H1 (cell line): ENCODE measurements around the gene TDP2. TPM values are rescaled to one million over a fixed set of nuclear protein-coding genes. Genes with fewer than 3 reads are reported as not detected.

Experiments used
- BACH1 ChIP-seq: IDR thresholded peaks from 2 replicates; pipeline ENCODE4 v1.6.1; 2012; ENCODE audit warnings: low read length, improper control_type of control experiment
- BRCA1 ChIP-seq: IDR thresholded peaks from 2 replicates; pipeline ENCODE4 v1.6.1; 2012; ENCODE audit warnings: low read depth, low read length, improper control_type of control experiment
- GABPA ChIP-seq: IDR thresholded peaks from 2 replicates; pipeline ENCODE4 v1.6.1; 2011; ENCODE audit warnings: mild to moderate bottlenecking, low read length, moderate library complexity, borderline replicate concordance; ENCODE audit not compliant: insufficient read depth
- KDM5A ChIP-seq: fragments of 200-600 bp; IDR thresholded peaks from 2 replicates; pipeline ENCODE4 v1.7.1; 2012; ENCODE audit warnings: mild to moderate bottlenecking, low read length, inconsistent platforms, mixed read lengths
- SAP30 ChIP-seq: fragments of 300-600 bp; sonication (generic); IDR thresholded peaks from 2 replicates; pipeline ENCODE4 v1.7.1; 2012; ENCODE audit warnings: low read length, moderate library complexity, mild to moderate bottlenecking, inconsistent platforms; ENCODE audit not compliant: insufficient read depth, insufficient replicate concordance
- SP1 ChIP-seq: IDR thresholded peaks from 2 replicates; pipeline ENCODE4 v1.6.1; 2011; ENCODE audit warnings: low read depth, low read length
- SUZ12 ChIP-seq: fragments of 200-600 bp; sonication (generic); IDR thresholded peaks from 2 replicates; pipeline ENCODE4 v1.6.1; 2012; ENCODE audit warnings: mild to moderate bottlenecking, inconsistent platforms, low read length, moderate library complexity, mixed read lengths
- TBP ChIP-seq: IDR thresholded peaks from 2 replicates; pipeline ENCODE4 v1.6.1; 2011; ENCODE audit warnings: low read depth, low read length, improper control_type of control experiment
- TCF12 ChIP-seq: IDR thresholded peaks from 2 replicates; pipeline ENCODE4 v1.6.1; 2011; ENCODE audit warnings: low read depth, mild to moderate bottlenecking, low read length
- polyA plus RNA-seq, 7 experiments: library from polyadenylated mRNA; depleted of rRNA in 3 of 7; stranded (reverse) in 5 of 7; unstranded in 2 of 7; fragments of >200 nt in 5 of 7; fragments of 200-250 nt in 2 of 7; gene quantifications; 1 replicate in 5 of 7; 2 replicates in 1 of 7; 4 replicates in 1 of 7; pipeline versions ENCODE4 v1.2.1 to v1.2.3, GENCODE V29; 2011 to 2013; ENCODE audit warnings: missing spikeins in 2 of 7, mixed read lengths in 2 of 7
- total RNA-seq: library from RNA; stranded (reverse); fragmentation: NEBNext Ultra II Directional; extraction: Animal tissue kit (Norgen Biotek cat#: 25700); gene quantifications from 2 replicates; pipeline ENCODE4 v1.2.1, GENCODE V29; 2021
- TF ChIP-seq, protein P1 (sequence below): fragments of 300-600 bp; sonication (generic); IDR thresholded peaks from 2 replicates; pipeline ENCODE4 v1.7.1; 2012; ENCODE audit warnings: low read length, moderate library complexity, mild to moderate bottlenecking, inconsistent platforms; ENCODE audit not compliant: insufficient replicate concordance
- TF ChIP-seq, protein P2 (sequence below): IDR thresholded peaks from 2 replicates; pipeline ENCODE4 v1.6.1; 2011; ENCODE audit warnings: low read length, improper control_type of control experiment

The TDP2 gene
- total and polyA plus RNA-seq, 2 of the 8 experiments (the other 6 are each of a cell fraction or from before 2014, with no cell fraction given), result 18.8 to 51.6 TPM

DNA sequence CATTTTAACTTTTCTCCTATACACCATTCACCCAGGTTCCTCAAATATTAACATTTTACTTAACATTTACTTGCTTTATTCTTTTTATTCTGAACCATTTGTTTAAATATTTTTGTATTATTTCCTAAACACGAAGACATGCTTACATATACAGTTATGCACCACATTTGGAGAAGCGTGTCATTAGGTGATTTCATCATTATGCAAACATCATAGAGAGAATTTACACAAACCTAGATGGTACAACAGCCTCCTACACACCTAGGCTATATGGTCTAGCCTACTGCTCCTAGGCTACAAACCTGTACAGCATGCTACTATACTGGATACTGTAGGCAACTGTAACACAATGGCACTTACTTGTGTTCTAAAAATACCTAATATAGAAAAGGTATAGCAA, 6.6 kb downstream of the TDP2 start (continued):
- TF ChIP-seq, protein P1, sequence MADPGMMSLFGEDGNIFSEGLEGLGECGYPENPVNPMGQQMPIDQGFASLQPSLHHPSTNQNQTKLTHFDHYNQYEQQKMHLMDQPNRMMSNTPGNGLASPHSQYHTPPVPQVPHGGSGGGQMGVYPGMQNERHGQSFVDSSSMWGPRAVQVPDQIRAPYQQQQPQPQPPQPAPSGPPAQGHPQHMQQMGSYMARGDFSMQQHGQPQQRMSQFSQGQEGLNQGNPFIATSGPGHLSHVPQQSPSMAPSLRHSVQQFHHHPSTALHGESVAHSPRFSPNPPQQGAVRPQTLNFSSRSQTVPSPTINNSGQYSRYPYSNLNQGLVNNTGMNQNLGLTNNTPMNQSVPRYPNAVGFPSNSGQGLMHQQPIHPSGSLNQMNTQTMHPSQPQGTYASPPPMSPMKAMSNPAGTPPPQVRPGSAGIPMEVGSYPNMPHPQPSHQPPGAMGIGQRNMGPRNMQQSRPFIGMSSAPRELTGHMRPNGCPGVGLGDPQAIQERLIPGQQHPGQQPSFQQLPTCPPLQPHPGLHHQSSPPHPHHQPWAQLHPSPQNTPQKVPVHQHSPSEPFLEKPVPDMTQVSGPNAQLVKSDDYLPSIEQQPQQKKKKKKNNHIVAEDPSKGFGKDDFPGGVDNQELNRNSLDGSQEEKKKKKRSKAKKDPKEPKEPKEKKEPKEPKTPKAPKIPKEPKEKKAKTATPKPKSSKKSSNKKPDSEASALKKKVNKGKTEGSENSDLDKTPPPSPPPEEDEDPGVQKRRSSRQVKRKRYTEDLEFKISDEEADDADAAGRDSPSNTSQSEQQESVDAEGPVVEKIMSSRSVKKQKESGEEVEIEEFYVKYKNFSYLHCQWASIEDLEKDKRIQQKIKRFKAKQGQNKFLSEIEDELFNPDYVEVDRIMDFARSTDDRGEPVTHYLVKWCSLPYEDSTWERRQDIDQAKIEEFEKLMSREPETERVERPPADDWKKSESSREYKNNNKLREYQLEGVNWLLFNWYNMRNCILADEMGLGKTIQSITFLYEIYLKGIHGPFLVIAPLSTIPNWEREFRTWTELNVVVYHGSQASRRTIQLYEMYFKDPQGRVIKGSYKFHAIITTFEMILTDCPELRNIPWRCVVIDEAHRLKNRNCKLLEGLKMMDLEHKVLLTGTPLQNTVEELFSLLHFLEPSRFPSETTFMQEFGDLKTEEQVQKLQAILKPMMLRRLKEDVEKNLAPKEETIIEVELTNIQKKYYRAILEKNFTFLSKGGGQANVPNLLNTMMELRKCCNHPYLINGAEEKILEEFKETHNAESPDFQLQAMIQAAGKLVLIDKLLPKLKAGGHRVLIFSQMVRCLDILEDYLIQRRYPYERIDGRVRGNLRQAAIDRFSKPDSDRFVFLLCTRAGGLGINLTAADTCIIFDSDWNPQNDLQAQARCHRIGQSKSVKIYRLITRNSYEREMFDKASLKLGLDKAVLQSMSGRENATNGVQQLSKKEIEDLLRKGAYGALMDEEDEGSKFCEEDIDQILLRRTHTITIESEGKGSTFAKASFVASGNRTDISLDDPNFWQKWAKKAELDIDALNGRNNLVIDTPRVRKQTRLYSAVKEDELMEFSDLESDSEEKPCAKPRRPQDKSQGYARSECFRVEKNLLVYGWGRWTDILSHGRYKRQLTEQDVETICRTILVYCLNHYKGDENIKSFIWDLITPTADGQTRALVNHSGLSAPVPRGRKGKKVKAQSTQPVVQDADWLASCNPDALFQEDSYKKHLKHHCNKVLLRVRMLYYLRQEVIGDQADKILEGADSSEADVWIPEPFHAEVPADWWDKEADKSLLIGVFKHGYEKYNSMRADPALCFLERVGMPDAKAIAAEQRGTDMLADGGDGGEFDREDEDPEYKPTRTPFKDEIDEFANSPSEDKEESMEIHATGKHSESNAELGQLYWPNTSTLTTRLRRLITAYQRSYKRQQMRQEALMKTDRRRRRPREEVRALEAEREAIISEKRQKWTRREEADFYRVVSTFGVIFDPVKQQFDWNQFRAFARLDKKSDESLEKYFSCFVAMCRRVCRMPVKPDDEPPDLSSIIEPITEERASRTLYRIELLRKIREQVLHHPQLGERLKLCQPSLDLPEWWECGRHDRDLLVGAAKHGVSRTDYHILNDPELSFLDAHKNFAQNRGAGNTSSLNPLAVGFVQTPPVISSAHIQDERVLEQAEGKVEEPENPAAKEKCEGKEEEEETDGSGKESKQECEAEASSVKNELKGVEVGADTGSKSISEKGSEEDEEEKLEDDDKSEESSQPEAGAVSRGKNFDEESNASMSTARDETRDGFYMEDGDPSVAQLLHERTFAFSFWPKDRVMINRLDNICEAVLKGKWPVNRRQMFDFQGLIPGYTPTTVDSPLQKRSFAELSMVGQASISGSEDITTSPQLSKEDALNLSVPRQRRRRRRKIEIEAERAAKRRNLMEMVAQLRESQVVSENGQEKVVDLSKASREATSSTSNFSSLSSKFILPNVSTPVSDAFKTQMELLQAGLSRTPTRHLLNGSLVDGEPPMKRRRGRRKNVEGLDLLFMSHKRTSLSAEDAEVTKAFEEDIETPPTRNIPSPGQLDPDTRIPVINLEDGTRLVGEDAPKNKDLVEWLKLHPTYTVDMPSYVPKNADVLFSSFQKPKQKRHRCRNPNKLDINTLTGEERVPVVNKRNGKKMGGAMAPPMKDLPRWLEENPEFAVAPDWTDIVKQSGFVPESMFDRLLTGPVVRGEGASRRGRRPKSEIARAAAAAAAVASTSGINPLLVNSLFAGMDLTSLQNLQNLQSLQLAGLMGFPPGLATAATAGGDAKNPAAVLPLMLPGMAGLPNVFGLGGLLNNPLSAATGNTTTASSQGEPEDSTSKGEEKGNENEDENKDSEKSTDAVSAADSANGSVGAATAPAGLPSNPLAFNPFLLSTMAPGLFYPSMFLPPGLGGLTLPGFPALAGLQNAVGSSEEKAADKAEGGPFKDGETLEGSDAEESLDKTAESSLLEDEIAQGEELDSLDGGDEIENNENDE, result no peak
- TF ChIP-seq, protein P2, sequence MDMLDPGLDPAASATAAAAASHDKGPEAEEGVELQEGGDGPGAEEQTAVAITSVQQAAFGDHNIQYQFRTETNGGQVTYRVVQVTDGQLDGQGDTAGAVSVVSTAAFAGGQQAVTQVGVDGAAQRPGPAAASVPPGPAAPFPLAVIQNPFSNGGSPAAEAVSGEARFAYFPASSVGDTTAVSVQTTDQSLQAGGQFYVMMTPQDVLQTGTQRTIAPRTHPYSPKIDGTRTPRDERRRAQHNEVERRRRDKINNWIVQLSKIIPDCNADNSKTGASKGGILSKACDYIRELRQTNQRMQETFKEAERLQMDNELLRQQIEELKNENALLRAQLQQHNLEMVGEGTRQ, result no peak
- TF ChIP-seq SAP30, result no peak
- no peak for TF ChIP-seq KDM5A
- TF ChIP-seq TCF12, result no peak
- no peak for TF ChIP-seq SUZ12
- no peak for TF ChIP-seq TBP
- no peak for TF ChIP-seq BRCA1
- no peak for TF ChIP-seq GABPA
- no peak for TF ChIP-seq BACH1
- TF ChIP-seq SP1, result no peak
